Adrenal gland (tissue), 12 donors: Measurements from ENCODE around the gene RIPOR1. TPM values are rescaled to one million over a fixed set of nuclear protein-coding genes. Genes with fewer than 3 reads are reported as not detected.

Source experiments
- DNase-seq, 7 donors: peaks; one replicate each; pipeline ENCODE4 v3.0.0-alpha.2; 2019 to 2020
- H3K27ac ChIP-seq, 5 donors: fragments of 200-600 bp; sonication (generic) in 4 of 5; 1 replicate in 3 of 5; 2 replicates in 2 of 5; pipeline versions ENCODE4 v1.5.1 to v1.8.0; 2016 to 2020; ENCODE audit warnings: mild to moderate bottlenecking in 1 of 5
- H3K27me3 ChIP-seq: fragments of 200-600 bp; 2 replicates; pipeline ENCODE4 v1.8.0; 2021
- H3K36me3 ChIP-seq, 2 donors: fragments of 200-600 bp; replicated peaks in 1 of 2; 1 replicate in 1 of 2; 2 replicates in 1 of 2; pipeline versions ENCODE4 v1.5.1 to v1.8.0; 2018 to 2022
- H3K4me1 ChIP-seq, 2 donors: fragments of 200-600 bp; replicated peaks in 1 of 2; 1 replicate in 1 of 2; 2 replicates in 1 of 2; pipeline versions ENCODE4 v1.5.1 to v1.8.0; 2018 to 2021
- H3K4me3 ChIP-seq, 4 donors: fragments of 200-600 bp; sonication (generic) in 3 of 4; one replicate each; pipeline ENCODE4 v1.5.1; 2016 to 2018
- H3K9me3 ChIP-seq, 3 donors: fragments of 200-600 bp; sonication (generic) in 1 of 3; replicated peaks in 1 of 3; 1 replicate in 2 of 3; 2 replicates in 1 of 3; pipeline versions ENCODE4 v1.5.1 to v1.8.0; 2016 to 2021
- CTCF ChIP-seq, 6 experiments: fragments of 450-650 bp in 4 of 6; fragments of 200-600 bp in 2 of 6; sonication (generic) in 1 of 6; IDR thresholded peaks; 1 replicate in 5 of 6; 2 replicates in 1 of 6; pipeline versions ENCODE4 v1.5.1 to v1.8.0; 2016 to 2021; ENCODE audit warnings: antibody characterized with exemption in 6 of 6, mild to moderate bottlenecking in 2 of 6, moderate library complexity in 1 of 6
- POLR2A ChIP-seq, 2 donors: fragments of 450-650 bp; IDR thresholded peaks; one replicate each; pipeline ENCODE4 v1.6.1; 2017; ENCODE audit warnings: antibody characterized with exemption in 2 of 2, mild to moderate bottlenecking in 2 of 2, moderate library complexity in 1 of 2
- WGBS, 4 donors: extraction: QIAGEN DNeasy Blood & Tissue Kit in 2 of 4; methylation state at CpG; one replicate each; pipeline versions ENCODE4 v1.1.5 to v1.1.7; 2013 to 2017; 5-methylcytosine and 5-hydroxymethylcytosine counted together
- intact Hi-C, 2 donors: fragments of 100-400 bp; cut with DNase I; formaldehyde crosslinking; loops; one replicate each; pipeline versions ENCODE4 v1.14.1 to v1.15.0; 2022 to 2023
- polyA plus RNA-seq, 3 donors: library from polyadenylated mRNA; stranded (reverse); fragments of 200-250 nt in 2 of 3; fragments of 350-450 nt in 1 of 3; fragmentation: Illumina TruSeq in 1 of 3; extraction: RNeasy Lipid Tissue Mini Kit (QIAGEN cat#74804) in 1 of 3; gene quantifications; one replicate each; pipeline ENCODE4 v1.2.3, GENCODE V29; 2013 to 2014
- total RNA-seq, 9 donors: library from RNA; depleted of rRNA in 4 of 9; stranded (reverse); fragments of >200 nt in 4 of 9; fragments of 120-200 nt in 1 of 9; fragmentation: NEBNext Ultra II Directional in 1 of 9; extraction: Animal tissue kit (Norgen Biotek cat#: 25700) in 1 of 9; gene quantifications; one replicate each; pipeline versions ENCODE4 v1.1.0 to v1.2.4, GENCODE V29; 2013 to 2023
- donor health status: healthy with polysubstance abuse.
- donor health status: Bipolar disorder and iron deficiency.
- donor health status: DM: yes; HTN: yes; CAD: no.
- donor health status: DM: no; HTN: no; CAD: no.
- donor health status: DM: no; HTN: no; CAD: no.
- donor health status: DM: yes; HTN: yes; CAD: no.

The RIPOR1 gene
- total and polyA plus RNA-seq, 12 donors: 8.1 to 168 (median 57.7) TPM

GRCh38 chr16:67481561-67482232 lies 46.9 kb upstream of the RIPOR1 start:
- TF ChIP-seq POLR2A (IDR thresholded peaks at IDR 0.05) (no peak), CTCF (IDR thresholded peaks at IDR 0.05) (peak in 1 of 6 experiments; percentile 53)
- peaks cover 32 to 55% of the 10 kb centered on the region in 2 donors for H3K4me1 ChIP-seq
- DNase-seq: peak; percentile 57 to 85 (median 65)
- H3K27me3 ChIP-seq: no peaks in the 10 kb centered on the region
- H3K27ac ChIP-seq: peak overlapping the region; percentile 21 to 99 (median 69)
- H3K9me3 ChIP-seq: no peaks in the 10 kb centered on the region
- peaks cover 0 to 8% of the 10 kb centered on the region in 2 donors for H3K36me3 ChIP-seq
- 6 to 17% (median 12%) methylated on average over 17 of the region's 17 CpGs for WGBS, 4 donors
- intact Hi-C loops: loop anchor here in 1 of 2 donors (5.0 kb wide), 1 partner anchor 36 kb away; no protein-coding TSS in a partner anchor
- peak overlapping the region in 2 of 4 donors; percentile 7 to 96 for H3K4me3 ChIP-seq

- Histone ChIP-seq H3K36me3 (peaks cover 0 to 8% of the 10 kb centered on the region in 2 donors), H3K4me1 (peaks cover 32 to 55% of the 10 kb centered on the region in 2 donors), H3K27ac (peak overlapping the region in 4 of 5 donors; percentile 21 to 99 (median 83)), H3K4me3 (peak overlapping the region in 1 of 4 donors; percentile 96), H3K9me3 (no peaks in the 10 kb centered on the region), H3K27me3 (no peaks in the 10 kb centered on the region)
- intact Hi-C loops: loop anchor here in 1 of 2 donors (5.0 kb wide), 1 partner anchor 35 kb away; no protein-coding TSS in a partner anchor
- TF ChIP-seq CTCF (IDR thresholded peaks at IDR 0.05): no peak
- TF ChIP-seq POLR2A (IDR thresholded peaks at IDR 0.05): no peak
- WGBS, 4 donors: 76 to 79% (median 78%) methylated on average over 23 to 25 of the region's 25 CpGs
- peak in 1 of 7 donors; percentile 23 for DNase-seq
Measured at GRCh38 chr16:67482233-67482924, 46.2 kb upstream of the RIPOR1 start.

- Histone ChIP-seq H3K9me3 (no peaks in the 10 kb centered on the region), H3K27ac (peak within 1 kb of the TSS; percentile 15 to 99 (median 69)), H3K36me3 (peaks cover 0 to 8% of the 10 kb centered on the region in 2 donors), H3K4me3 (peak within 1 kb of the TSS in 1 of 4 donors; percentile 19), H3K4me1 (peaks cover 32 to 53% of the 10 kb centered on the region in 2 donors), H3K27me3 (no peaks in the 10 kb centered on the region)
- TF ChIP-seq CTCF (IDR thresholded peaks at IDR 0.05): no peak
- no peak for TF ChIP-seq POLR2A (IDR thresholded peaks at IDR 0.05)
- intact Hi-C loops: loop anchor here in 1 of 2 donors (5.0 kb wide), 1 partner anchor 34 kb away; no protein-coding TSS in a partner anchor
- WGBS, 4 donors: 60 to 86% (median 73%) methylated on average over 1 to 6 of the region's 6 CpGs
- DNase-seq: no peak
Measured at GRCh38 chr16:67483150-67483549, 45.5 kb upstream of the RIPOR1 start, which contains the start of gene AGRP. TSS of gene AGRP (minus strand) at chr16:67483547. CDS start at chr16:67483398, 149 bp downstream.
